GM19324 (cell line): Measurements from ENCODE around the gene ANXA6.

ENCODE experiments used
- ATAC-seq: cut with Tn5 transposase; IDR thresholded peaks from one replicate; pipeline ENCODE4 v1.9.1; 2021; ENCODE audit warnings: mild to moderate bottlenecking, moderate library complexity; ENCODE audit not compliant: unreplicated experiment, low FRiP score

Gene ANXA6

DNA sequence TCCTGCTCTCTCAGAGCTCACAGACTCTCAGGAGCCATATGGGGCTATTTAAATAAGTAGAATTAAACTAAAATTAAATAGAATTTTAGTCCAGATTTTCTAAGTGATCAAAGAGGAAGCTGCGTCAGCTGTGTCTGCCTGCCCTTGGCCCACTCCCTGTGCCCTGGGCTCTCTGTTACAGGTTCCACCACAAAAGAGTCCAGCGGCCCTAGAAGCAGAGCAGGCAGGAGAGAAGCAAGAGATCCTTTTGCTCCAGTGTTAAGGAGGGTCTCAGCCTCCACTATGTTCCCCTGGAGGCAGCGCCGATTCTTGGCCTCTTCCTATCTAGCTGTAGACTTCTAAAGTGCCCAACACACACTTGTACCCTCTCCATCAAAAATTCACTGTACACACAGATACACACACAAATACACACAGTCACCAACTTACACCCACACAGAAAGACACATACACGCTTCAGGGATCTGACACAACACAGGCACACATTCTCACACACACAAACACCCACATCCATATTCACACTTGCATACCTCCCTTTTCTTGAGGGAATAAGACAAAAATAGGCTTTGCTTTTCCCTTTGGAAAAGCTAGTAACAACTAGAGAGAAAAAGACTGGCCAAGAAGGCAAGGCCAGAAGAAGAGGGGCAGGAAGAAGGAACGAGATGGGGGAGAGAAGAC, 71.2 kb downstream of the ANXA6 start:
- ATAC-seq = no peak

DNA sequence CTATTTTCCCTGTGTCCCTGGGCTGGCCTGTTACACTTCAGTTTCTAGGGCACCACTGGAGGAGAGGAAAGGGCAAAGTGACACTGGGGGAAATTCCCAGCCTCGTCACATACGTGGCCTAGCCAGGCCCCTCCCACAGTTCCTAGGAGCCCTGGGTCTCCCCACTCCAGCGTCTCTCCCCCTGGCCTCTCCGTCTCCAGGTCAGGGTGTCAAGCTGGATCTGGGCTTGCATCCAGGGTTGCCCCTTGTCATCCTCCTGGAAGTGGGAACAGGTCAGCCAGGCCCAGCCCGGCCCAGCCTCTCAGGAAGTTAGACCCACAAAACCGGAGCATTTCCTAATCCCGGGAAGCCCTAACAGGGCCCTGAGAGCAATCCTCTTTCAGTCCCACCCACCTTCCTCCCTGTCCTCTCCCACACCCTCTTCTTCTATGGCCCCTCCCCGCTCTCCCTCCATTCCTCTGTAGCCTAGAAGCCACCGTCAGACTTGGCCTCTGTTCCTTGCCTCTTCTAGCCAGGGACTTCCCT, 72.0 kb downstream of the ANXA6 start:
- ATAC-seq = no peak

DNA sequence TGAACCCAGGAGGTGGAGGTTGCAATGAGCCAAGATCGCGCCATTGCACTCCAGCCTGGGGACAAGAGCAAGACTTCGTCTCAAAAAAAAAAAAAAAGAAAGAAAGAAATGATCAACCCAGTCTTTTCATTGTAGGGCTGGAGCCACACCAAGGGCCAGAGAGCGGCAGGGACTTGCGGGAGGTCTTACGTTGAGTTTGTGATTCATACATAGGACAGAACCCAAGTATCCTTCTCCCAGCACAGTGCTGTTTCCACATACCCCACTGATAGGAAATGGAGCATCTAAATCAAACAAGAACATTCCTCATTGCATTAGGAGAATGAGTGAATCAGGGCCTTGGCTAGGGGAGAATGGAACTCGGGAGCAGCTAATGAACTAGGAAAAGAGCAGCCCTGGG, 73.2 kb downstream of the ANXA6 start:
- ATAC-seq = no peak

DNA sequence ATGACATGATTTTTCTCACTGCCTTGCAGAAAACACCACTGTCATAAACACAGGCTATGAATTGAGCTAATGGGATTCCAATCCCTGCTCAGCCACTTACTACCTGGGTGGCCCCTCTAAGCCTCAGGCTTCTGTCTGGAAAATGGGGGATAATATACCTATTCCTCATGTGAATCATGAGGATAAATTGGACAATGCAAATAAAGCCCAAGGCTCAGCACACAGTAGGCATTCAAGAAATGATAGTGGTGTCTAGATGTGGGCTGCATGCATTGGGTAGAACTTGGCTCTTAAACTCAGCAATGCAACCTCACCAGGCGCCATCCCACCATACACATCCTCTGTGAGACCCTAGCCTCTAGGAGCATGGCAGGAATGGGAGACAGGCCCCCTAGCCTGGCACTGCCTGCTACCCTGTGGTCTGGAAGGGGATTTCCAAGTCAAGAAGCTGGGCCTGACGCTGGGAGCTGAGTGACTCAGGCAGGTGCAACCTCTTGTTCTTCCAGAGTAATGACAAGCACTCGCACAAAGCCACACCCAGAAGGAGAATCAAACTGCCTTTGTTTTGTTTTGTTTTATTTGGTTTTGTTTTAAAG, 74.4 kb downstream of the ANXA6 start:
- ATAC-seq = no peak

DNA sequence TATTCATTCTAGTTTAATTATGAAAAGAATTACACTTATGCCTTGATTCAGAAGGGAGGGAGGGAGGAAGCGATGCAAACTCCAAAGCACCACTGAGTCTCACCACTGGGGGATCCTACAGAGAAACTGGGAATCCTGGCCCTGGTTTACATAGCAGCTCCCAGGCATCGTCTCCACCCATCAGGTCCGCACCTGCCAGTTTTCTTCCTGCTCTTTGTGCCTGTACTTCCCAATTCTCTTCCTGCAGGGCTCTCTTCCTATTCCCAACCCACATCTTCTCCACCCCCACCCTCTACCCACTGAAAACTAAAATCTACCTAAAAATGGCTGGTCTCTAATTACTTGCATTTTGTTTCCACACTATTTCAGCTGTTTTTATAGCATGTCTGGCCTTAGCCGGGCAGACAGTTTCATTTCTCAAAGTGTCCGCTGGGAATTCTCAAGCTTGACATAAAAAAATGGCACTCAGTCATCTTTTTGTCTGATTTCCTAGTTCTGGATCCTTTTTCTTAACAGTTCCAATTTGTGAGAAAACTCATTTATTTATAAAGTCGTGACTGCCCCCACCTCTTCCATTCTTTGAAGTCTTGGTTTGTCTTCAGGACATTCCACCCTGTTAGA, 75.2 kb downstream of the ANXA6 start:
- no peak for ATAC-seq

DNA sequence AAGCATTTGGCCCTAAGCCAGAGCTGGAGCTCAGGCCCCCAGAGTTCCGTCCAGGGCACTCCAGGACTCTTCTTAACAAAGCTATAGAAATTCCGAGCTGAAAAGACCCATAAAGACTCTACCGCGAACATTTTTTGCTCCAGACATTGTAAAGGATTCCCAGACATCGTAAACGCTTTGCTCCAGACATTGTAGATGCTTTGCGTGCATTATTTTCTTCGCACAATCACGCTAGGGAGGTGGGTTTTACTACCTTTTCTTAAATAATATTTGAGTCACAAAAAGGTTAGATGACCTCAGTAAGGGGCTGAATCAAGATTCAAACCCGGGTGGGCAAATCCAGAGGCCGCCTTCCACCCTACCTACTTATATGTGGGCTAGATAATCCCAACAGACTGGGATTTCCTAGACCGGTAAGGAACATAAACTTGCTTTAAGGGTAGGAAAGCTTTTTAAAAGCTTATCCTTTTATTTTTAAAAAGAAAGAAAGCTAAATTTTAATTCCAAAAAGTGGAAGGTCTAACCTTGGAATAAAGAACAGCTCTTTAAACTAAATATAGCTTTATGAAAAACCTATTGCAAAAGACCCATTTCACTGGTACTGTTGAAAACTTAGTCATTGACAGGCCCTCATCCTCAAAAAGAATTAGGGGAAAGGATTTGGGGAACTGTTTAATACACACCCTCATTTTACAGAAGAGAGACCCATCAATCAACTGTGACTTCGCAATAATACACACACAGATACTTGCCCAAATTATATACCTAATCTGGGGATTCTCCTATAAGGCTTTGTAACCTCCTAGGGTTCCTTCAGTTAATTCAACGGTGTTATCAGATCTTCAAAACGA, 75.9 kb downstream of the ANXA6 start:
- ATAC-seq = no peak

DNA sequence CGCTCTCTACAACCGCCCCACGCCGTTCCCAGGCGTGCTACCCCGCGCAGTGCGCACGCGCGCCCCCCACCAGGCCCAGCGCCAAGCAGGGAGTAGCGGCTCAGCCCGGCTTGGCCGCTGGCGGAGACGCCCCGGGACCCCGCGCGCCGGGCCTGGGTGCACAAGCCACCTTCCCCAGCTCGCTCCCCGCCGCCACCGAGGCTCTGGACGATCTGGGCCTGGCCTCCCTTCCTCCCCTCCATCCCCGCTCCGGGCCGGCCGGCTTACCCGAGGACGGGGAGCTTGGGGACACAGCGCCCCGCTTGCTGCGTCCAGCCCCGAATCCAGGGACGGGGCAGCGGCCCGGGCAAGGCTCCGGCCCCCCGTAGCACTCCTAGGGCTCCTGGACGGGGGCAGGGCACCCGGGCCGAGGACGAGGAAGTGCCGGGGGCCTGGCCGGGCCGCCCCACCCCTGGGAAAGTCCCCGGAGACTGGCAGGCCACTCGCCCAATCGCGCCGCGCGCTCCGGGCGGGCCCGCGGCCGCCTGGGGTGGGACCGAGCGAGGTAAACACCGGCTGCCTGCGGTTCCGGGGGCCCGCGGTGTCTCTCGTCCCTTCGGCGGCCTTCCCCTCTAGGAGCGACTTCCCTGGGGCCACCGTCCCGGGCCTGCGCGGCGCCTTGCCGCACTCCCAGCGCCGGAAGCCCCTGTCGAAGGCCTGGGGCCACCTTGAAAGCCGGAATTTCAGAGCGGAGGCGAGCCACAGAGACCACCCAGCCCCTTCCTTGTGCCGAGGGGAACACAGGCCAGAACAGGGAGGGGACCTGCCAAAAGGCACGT, 76.8 kb downstream of the ANXA6 start, which contains the start of gene TNIP1:
Gene TNIP1, minus strand, starts transcription at position 422 of the 818 bp plus-strand sequence. CDS start 15,939 bp downstream, outside the sequence.
- ATAC-seq = peak; percentile 89

DNA sequence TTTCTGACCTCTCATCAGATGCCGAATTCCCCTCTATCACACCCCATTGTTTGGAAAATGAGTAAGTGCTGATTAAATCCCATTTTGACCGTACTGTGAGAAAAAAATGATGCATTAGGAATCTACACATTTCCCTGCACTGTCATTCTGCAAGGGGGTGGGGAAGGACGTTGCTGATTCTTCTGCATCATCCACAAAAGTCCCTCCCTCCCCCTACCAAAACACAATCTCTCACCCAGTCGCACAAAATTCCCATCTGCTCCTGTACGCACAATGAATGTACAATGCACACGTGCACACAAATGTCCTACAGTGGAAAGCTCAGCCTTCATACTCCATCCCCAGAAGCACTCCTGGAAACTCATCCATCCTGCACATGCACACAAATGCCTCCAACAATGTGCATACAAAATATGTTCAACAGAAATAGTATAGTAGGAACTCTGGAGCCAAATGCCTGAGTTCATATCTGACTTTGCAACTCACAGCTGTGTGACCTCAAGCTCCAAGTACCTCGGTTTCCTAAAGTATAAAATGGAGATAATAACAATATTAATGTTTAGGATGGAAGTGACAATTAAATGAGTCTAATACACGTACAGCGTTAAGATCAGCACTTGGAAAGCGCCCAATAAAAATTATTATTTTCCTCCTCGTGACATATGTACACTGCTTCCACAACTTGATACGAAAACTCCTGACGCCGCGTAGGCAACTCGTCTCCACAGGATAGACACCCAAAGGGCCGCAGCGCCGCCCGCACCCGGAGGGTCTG, 77.6 kb downstream of the ANXA6 start:
- no peak for ATAC-seq

DNA sequence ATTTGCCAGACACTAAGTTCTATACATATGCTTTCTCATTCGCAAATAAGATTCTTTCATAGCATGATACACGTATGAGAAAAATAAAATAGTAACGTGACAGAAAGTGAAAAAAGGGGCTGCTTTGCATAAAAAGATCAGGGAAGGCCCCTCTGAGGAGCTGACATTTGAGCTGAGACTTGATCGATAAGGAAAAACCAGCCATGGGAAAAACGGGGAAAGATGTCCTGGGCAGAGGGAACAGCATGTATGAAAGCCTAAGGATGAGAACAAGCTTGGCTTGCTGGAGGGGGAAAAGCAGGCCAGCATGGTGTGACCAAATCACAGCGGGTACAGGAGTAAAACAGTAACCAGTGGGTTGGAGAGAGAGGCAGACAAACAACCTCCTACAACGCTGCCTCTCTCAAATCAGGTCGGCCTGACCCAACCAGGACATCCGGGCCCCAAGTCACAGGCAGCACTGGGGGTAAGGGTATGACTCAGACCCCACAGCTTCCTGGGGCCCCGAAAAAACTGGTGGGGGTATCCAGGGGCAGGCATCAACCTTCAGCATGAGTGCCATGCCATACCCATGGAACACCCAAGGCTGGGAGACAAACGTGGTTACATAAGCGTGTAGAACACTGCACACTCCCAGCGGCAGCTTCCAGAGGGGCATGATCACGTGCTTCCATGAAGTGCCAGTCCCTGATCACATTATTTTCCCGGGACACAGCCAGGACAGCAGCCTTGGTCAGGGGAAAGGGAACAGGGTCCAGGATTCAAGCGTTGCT, 78.9 kb downstream of the ANXA6 start:
- peak; percentile 39 for ATAC-seq

DNA sequence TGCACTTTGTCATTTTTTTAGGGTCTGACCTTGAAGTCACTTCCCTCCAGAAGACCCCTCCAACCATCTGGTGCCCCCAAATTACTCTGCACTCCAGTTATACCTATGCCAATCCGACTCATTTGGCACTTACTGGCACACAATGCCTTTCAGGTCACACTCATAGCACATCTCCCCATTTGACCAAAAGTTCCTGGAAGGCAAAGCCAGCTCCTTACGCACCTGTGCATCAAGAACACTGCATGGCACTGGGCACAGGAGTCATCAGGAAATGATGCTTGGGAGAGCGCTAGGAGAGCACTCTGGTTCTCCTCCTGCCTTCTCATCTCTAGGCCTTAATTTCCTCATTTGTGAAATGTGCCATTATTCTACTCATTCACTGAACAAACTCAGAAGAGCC, 79.6 kb downstream of the ANXA6 start:
- ATAC-seq = no peak

DNA sequence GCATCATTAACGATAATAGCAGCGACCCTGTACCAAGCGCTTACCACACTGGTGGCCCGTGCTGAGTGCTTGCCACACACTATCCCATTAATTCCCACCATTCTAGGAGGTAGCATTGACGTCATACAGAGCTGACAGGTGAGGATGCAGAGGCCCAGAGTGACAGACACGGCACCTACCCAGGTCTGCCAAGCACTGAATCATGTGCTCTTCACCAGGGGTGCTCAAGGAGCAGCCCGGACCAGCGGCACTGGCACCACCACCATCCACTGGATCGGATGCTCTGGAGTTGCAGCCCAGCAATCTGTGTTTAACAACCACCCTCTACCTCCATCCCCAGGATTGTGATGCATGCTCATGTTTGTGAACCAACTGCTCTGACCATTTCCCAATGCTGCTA, 80.2 kb downstream of the ANXA6 start:
- no peak for ATAC-seq

DNA sequence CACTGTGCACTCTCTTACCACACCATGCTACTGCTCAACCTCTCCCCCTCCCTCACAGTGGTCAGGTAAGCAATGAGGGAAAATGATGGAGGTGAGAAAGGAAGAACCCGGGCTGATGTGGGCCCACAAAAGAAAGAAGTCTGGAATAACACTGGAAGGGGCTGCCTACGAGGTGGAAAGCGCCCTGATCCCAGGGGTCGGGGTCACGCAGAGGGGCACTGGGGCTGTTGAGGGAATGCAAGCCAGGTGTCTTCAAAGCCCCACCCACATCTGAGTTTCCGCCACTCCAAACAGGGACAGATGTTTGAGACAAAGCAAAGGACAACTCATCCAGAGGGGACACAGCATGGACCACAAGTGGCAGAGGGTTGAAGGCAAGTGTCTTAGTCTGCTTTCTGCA, 81.0 kb downstream of the ANXA6 start:
- ATAC-seq = no peak

DNA sequence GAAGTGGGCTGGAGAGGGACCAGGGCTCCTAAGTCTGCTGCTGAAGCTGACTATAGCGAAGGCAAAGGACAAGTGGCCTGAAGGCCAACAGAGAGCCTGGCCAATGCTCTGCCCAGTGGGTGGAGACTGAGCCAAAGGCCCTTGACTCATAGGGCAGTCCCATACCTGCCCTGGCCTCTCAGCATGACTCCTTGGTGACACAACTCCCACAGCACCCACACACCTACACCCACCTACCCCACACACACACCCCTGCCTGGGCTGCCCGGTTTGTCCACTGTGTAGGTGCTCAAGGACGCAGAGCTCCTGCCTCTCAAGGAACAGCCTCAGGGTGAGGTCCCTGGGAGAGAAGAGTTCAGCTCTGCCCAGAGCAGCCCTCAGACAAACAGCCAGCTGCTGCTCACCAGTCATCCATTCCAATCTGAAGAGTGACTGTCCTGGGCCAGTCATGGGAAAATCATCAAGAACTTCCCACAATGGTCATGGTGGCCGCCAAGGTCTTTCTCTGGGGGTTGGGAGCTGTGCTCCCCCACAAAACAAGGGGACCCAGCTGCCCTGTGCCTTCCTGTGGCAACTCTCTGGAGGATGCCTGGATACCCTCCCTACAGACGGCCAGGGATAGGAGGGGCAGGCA, 81.8 kb downstream of the ANXA6 start:
- ATAC-seq = no peak

DNA sequence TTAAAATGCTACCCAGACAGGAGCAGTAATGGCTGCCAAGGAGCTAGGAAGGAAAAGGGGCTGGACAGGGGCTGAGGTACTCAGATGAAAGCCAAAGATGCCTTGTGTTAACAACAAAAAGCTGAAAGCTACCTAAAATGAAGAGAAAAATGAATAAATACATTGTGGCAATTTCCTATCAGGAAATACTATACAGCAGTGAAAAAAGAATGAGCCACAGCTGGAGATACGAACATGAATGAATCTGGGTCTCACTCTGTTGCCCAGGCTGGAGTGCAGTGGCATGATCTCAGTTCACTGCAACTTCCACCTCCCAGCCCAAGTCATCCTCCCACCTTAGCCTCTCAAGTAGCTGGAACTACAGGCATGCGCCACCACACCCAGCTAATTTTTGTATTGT, 83.0 kb downstream of the ANXA6 start:
- no peak for ATAC-seq

DNA sequence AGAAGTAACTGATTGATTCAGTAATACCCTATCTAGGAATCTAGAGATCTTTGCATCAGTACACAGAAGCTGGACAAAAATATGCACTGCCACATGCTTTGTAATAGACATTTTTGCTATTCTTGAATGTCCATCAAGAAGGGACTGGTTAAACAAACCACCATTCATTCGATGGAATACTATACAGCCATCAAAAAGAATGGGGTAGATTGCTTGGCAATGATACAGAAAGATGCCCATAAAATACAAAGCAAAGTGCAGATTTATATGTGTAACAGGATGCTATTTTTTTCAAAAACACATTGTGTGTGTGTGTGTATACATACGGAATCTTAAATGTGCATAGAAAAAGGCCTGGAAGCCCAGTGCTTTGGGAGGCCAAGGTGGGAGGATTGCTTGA, 84.3 kb downstream of the ANXA6 start:
- ATAC-seq = no peak

DNA sequence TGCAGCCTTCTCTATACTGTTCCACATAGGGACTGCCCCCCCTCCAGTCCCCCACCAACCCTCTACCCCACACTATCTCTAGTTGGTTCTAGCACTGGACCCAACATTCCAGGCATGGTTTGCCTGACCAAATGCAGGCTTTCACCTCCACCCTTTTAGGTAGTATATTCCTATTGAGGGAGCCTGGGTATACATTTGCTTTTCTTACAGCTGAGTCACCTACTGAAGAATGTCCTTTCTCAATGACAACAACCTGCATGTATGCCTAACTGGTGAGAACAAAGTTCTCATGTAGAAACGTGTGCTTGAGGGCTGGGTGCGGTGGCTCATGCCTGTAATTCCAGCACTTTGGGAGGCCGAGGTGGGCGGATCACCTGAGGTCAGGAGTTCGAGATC, 85.0 kb downstream of the ANXA6 start:
- no peak for ATAC-seq

DNA sequence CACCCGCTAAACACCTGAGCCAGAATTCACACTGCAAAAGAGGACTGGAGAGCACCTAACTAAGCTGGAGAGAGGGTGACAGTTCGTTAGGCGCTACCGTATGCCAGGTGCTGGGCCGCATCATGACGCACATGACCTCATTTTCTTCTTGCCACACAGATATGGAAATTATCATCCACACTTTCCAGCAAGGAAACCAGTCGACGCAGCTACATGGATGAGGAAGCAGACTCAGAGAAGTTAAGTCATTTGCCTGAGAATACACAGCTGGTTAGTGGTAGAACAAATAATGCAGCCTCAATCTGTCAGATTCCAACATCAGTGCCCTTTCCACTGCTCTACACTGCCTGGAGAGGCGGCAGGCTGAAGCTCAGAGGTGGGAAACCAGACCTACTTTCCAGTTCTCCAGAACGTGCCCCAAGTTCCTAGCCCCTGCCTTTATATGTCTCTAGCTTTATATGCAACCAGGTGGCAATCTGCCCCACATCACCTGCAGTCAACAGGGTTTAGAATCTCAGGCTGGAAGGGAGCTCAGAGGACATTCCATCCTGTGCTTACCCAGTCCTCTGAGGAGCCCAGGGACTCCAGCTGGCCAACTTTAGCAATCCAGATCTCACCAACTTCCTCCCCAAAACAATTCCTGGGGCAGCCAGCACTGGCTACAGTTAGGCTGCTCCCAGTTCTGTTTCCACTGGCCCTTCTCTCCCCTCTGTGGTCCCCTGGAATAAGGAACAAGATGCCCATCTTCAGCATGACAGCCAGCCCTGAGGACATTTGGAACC, 85.5 kb downstream of the ANXA6 start:
- no peak for ATAC-seq
